KOPT-K1 (cell line): Measurements from ENCODE around the gene SLC4A1.

Source experiments
- H3K27ac ChIP-seq: fragments of 200-600 bp; sonication (generic); 2 replicates; pipeline ENCODE4 v1.5.1; 2016; ENCODE audit warnings: antibody characterized with exemption, mild to moderate bottlenecking, low read depth, low read length; ENCODE audit not compliant: poor library complexity, severe bottlenecking
- H3K36me3 ChIP-seq: fragments of 200-600 bp; sonication (generic); 2 replicates; pipeline ENCODE4 v1.5.1; 2017; ENCODE audit warnings: antibody characterized with exemption, mild to moderate bottlenecking, low read length, moderate library complexity; ENCODE audit not compliant: insufficient read depth
- H3K9me3 ChIP-seq: fragments of 200-600 bp; sonication (generic); 2 replicates; pipeline ENCODE4 v1.5.1; 2017; ENCODE audit warnings: antibody characterized with exemption, low read length, mild to moderate bottlenecking; ENCODE audit not compliant: insufficient read depth, poor library complexity, severe bottlenecking

The SLC4A1 gene

DNA sequence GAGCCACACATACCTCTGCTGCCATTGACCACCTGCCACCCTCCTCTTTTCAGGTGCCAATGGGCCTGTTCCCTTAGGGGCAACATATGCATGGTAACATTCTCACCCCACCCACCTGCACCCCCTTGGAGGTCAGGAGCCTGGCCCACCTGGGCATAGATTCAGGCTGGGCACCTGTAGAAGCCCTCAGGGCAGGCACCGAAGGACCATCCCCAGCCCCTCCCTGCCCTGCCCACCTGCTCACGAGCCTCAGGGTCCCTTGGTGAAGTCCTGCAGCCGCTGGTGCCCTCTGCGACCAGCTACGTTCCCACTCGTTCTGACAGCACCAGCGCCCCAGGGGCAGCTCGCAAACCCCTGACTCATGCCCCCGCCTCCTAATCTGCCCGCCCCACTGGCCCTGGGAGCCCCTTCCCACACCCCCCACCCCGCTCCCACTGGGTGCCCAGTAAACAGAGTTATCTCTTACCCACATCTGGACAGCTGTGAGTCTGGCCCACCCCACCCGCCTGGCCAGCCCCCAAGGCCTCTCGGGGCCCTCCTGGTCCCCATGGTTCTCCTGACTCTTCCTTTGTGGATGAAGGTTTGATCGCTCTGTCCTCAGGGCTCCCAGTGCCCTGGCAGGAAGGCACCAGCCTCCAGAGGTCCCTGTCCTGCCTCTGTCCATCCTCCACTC, at the start of gene SLC4A1:
TSS of gene SLC4A1 (minus strand) at position 318 of the 673 bp plus-strand sequence. CDS start 5,269 bp downstream, outside the sequence.
- Histone ChIP-seq H3K27ac (no peak within 1 kb of the TSS), H3K36me3 (no peaks in the 10 kb centered on the region), H3K9me3 (no peaks in the 10 kb centered on the region)

DNA sequence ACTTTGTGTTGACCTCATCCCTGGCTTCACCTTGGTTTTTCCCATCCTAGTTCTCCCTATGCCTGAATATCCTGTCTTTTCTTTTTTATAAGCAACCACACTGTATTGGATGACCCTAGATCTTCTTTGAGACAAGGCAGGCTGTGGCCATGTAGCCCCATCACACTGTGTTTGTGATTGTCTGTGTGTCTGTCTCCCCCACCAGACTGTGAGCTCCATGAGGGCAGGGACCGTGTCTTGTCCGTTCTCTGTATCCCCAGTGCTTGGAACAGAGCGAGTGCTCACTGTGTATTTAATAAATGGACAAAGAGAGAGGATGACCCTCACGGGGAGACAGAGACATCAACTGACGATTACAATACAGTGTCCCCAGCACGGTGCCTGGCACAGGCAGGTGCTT, 49.6 kb upstream of the SLC4A1 start:
- Histone ChIP-seq H3K36me3 (peaks cover 35% of the 10 kb centered on the region; the same call in 1 of the 2 replicates), H3K9me3 (no peaks in the 10 kb centered on the region), H3K27ac (no peak overlapping the region)

GRCh38 chr17:44315760-44316731, 48.1 kb upstream of the SLC4A1 start:
- H3K27ac ChIP-seq, result no peak overlapping the region
- H3K36me3 ChIP-seq, result peaks cover 20% of the 10 kb centered on the region; the same call in 1 of the 2 replicates
- H3K9me3 ChIP-seq, result no peaks in the 10 kb centered on the region

- H3K27ac ChIP-seq, result no peak overlapping the region
- H3K36me3 ChIP-seq, result peaks cover 10% of the 10 kb centered on the region; the same call in 1 of the 2 replicates
- no peaks in the 10 kb centered on the region for H3K9me3 ChIP-seq
Observed at GRCh38 chr17:44314869-44315661, 47.1 kb upstream of the SLC4A1 start.

DNA sequence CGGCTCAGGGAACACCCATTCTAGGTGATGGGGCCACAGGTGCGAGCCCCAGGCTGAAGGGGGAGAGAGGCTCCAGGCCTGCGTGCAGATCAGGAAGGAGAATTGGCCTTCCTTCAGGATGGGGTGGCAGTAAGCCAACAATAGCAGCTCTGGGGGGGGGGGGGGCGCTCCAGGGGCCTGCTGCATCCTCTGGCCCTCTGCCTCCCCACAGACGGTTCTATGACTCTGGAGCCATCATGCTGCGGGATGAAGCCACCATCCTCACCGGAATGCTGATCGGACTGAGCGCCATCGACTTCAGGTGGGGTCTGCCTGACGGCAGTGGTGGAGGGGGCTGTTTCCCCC, 46.6 kb upstream of the SLC4A1 start:
- Histone ChIP-seq H3K36me3 (peaks cover 4% of the 10 kb centered on the region; the same call in 1 of the 2 replicates), H3K27ac (no peak overlapping the region), H3K9me3 (no peaks in the 10 kb centered on the region)

- Histone ChIP-seq H3K27ac (no peak overlapping the region), H3K36me3 (no peaks in the 10 kb centered on the region; the same call in 1 of the 2 replicates), H3K9me3 (no peaks in the 10 kb centered on the region)
Observed at GRCh38 chr17:44314031-44314430, 46.1 kb upstream of the SLC4A1 start.

GRCh38 chr17:44312396-44313104, 44.6 kb upstream of the SLC4A1 start:
- H3K36me3 ChIP-seq, result no peaks in the 10 kb centered on the region
- H3K9me3 ChIP-seq, result no peaks in the 10 kb centered on the region
- H3K27ac ChIP-seq, result no peak overlapping the region

DNA sequence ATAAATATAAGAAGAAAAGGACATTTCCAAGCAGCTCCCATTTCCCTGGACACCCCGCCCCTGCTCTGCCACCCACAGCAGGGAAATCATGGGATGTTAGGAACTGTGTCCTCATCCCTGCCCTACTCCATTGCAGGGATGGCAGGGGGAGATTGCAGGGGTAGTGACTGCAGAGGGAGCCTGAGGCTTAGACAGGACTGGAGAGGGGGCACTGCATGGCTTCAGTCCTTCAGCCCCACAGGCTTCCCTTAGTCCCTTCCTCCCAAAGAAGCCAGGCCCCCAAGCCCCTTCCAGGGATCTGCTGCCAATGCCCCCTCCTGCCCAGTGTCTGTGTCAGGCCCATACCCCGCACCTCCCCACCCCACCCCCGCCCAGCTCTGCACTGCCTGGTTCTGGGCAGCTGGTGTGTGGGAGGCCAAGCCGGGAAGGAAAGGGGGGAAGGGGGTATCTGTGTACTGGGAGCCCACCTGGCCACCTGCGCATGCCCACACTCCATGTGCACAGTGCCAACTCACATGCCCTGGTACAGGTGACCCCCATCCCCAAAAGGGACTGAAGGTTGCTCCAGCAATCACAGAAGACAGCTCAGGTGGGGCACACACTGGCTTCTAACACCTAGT, 43.7 kb upstream of the SLC4A1 start:
- no peak overlapping the region for H3K27ac ChIP-seq
- H3K36me3 ChIP-seq, result no peaks in the 10 kb centered on the region
- H3K9me3 ChIP-seq, result no peaks in the 10 kb centered on the region

GRCh38 chr17:44310609-44311376, 42.9 kb upstream of the SLC4A1 start:
- Histone ChIP-seq H3K27ac (no peak overlapping the region), H3K9me3 (no peaks in the 10 kb centered on the region), H3K36me3 (no peaks in the 10 kb centered on the region)

GRCh38 chr17:44310188-44310587, 42.3 kb upstream of the SLC4A1 start:
- H3K36me3 ChIP-seq, result no peaks in the 10 kb centered on the region

GRCh38 chr17:44309472-44309871, 41.5 kb upstream of the SLC4A1 start:
- Histone ChIP-seq H3K36me3 (no peaks in the 10 kb centered on the region), H3K27ac (no peak overlapping the region)

More at GRCh38 chr17:44310188-44310587, 42.3 kb upstream of the SLC4A1 start:
- no peaks in the 10 kb centered on the region for H3K9me3 ChIP-seq
- H3K27ac ChIP-seq, result no peak overlapping the region

DNA sequence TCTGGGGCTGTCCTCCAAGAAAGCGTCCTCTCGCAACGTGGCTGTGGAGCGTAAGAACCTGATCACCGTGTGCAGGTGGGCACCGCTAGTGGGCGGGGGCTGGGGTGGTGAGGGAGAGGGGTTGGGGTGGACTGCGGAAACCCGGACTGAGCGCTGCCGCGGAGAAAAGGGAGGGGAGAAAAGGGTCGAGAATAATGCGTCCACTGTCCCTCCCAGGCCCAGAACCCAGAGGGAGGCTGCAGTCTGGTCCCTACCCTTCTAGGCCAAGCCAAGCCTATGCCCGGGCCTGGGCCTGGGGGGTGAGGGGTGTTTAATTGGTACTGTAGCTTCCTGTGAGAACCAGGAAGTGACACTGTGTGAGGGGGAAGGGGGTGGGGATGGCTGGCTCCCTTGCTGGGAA, 40.9 kb upstream of the SLC4A1 start:
- H3K36me3 ChIP-seq, result no peaks in the 10 kb centered on the region
- H3K27ac ChIP-seq, result no peak overlapping the region
- H3K9me3 ChIP-seq, result no peaks in the 10 kb centered on the region

More at GRCh38 chr17:44309472-44309871, 41.5 kb upstream of the SLC4A1 start:
- H3K9me3 ChIP-seq, result no peaks in the 10 kb centered on the region

DNA sequence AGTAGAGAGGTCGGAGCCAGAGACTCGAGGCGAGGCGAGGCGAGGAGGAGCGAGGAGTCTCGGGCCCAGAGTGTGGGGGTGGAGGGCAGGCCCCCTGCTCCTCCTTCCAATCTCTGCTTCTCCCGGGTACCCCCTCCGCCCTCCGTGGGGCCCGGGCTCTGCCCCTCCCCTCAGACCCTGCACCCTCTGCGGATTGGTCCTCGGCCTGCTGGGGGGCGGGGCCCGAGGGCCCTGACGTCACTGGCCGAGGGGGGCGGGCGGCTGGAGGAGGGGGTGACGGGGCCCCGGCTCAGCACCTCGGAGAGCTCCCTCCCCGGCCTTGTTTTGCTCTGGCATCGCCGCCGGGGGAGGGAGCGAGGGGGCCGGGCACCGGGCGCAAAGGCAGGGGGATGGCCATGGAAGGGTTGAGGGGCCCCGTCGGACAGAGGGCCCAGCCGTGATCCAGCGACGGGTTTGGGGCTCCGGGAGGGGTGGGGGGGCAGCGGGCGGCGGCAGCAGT, 40.4 kb upstream of the SLC4A1 start, which contains the start of gene RUNDC3A:
TSS of gene RUNDC3A (plus strand) at position 282 of the 499 bp plus-strand sequence. CDS start 232 bp downstream, outside the sequence.
- no peak within 1 kb of the TSS for H3K27ac ChIP-seq
- H3K9me3 ChIP-seq, result no peaks in the 10 kb centered on the region
- no peaks in the 10 kb centered on the region for H3K36me3 ChIP-seq
